H1 (cell line): Measurements from ENCODE around the gene APOL1.

ENCODE experiments used
- POLR2A ChIP-seq, 2 experiments: IDR thresholded peaks; 1 replicate in 1 of 2; 2 replicates in 1 of 2; pipeline ENCODE4 v1.6.1; 2011; ENCODE audit warnings: low read depth in 2 of 2, low read length in 2 of 2, mild to moderate bottlenecking in 2 of 2; ENCODE audit errors: control extremely low read depth in 1 of 2
- RAD21 ChIP-seq, 2 experiments: IDR thresholded peaks in 1 of 2; conservative IDR thresholded peaks in 1 of 2; 2 replicates each; pipeline ENCODE4 v1.6.1; 2011; ENCODE audit warnings: low read depth in 2 of 2, low read length in 2 of 2, improper control_type of control experiment in 1 of 2, inconsistent platforms in 1 of 2, mild to moderate bottlenecking in 1 of 2, moderate library complexity in 1 of 2
- SAP30 ChIP-seq: fragments of 300-600 bp; sonication (generic); IDR thresholded peaks from 2 replicates; pipeline ENCODE4 v1.7.1; 2012; ENCODE audit warnings: low read length, moderate library complexity, mild to moderate bottlenecking, inconsistent platforms; ENCODE audit not compliant: insufficient read depth, insufficient replicate concordance
- SUZ12 ChIP-seq: fragments of 200-600 bp; sonication (generic); IDR thresholded peaks from 2 replicates; pipeline ENCODE4 v1.6.1; 2012; ENCODE audit warnings: mild to moderate bottlenecking, inconsistent platforms, low read length, moderate library complexity, mixed read lengths
- TF ChIP-seq, protein P1 (sequence below), 3 experiments: IDR thresholded peaks; 1 replicate in 2 of 3; 2 replicates in 1 of 3; pipeline versions ENCODE4 v1.5.1 to v1.6.1; 2011; ENCODE audit warnings: low read length in 3 of 3, mild to moderate bottlenecking in 3 of 3, inconsistent platforms in 2 of 3, low read depth in 1 of 3, moderate library complexity in 1 of 3; ENCODE audit not compliant: insufficient read depth in 1 of 3; ENCODE audit errors: control extremely low read depth in 1 of 3

DNA sequence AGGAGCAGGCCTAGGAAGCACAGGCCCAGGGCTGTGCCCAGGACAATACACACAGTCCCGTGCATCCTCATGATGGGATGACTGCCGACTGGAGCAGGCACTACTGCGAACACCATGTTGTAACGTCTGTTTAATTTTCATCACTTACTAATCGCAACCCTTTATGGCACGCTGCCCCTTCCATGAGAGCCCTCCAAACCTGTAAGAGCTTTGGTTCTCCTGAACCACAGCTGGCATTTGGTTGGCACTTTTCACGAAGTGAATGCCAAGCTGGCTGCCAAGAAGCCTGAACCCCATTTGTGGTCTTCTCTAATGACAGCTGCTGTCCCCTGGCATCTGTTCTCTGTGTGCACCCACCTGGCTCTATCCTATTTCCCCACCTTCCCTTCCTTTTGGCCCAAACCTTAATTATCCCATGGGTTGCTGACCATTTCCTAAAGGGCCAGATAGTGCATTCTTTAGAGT, 36.5 kb downstream of the APOL1 start:
- TF ChIP-seq, protein P1, sequence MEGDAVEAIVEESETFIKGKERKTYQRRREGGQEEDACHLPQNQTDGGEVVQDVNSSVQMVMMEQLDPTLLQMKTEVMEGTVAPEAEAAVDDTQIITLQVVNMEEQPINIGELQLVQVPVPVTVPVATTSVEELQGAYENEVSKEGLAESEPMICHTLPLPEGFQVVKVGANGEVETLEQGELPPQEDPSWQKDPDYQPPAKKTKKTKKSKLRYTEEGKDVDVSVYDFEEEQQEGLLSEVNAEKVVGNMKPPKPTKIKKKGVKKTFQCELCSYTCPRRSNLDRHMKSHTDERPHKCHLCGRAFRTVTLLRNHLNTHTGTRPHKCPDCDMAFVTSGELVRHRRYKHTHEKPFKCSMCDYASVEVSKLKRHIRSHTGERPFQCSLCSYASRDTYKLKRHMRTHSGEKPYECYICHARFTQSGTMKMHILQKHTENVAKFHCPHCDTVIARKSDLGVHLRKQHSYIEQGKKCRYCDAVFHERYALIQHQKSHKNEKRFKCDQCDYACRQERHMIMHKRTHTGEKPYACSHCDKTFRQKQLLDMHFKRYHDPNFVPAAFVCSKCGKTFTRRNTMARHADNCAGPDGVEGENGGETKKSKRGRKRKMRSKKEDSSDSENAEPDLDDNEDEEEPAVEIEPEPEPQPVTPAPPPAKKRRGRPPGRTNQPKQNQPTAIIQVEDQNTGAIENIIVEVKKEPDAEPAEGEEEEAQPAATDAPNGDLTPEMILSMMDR (IDR thresholded peaks at IDR 0.05; ENCODE audit: control extremely low read depth in 1 of 3, insufficient read depth in 1 of 3, low read depth in 1 of 3, low read length in 3 of 3) = no peak
- TF ChIP-seq POLR2A (IDR thresholded peaks at IDR 0.05; ENCODE audit: control extremely low read depth in 1 of 2, low read depth in 2 of 2, low read length in 2 of 2) (no peak), SUZ12 (no peak), RAD21 (IDR thresholded peaks at IDR 0.05 in 1 of 2, conservative IDR thresholded peaks at IDR 0.05 in 1 of 2; ENCODE audit: low read depth in 2 of 2, low read length in 2 of 2) (no peak), SAP30 (no peak)
